Lower lobe of right lung (tissue), 2 donors: Measurements from ENCODE around the gene DACT3. TPM values are rescaled to one million over a fixed set of nuclear protein-coding genes. Genes with fewer than 3 reads are reported as not detected.

Source experiments
- ATAC-seq, 2 donors: fragments of 200-7000 bp; cut with Tn5 transposase; one replicate each; pipeline ENCODE4 v1.9.1; 2020 to 2022; ENCODE audit warnings: mild to moderate bottlenecking in 2 of 2, moderate library complexity in 2 of 2
- DNase-seq: peaks from one replicate; pipeline ENCODE4 v3.0.0-alpha.2; 2020
- H3K27ac ChIP-seq: fragments of 200-600 bp; one replicate; pipeline ENCODE4 v1.8.0; 2022
- H3K27me3 ChIP-seq: fragments of 200-600 bp; one replicate; pipeline ENCODE4 v1.8.0; 2022; ENCODE audit warnings: low read depth
- H3K36me3 ChIP-seq: fragments of 200-600 bp; one replicate; pipeline ENCODE4 v1.8.0; 2022; ENCODE audit warnings: mild to moderate bottlenecking
- H3K4me1 ChIP-seq: fragments of 200-600 bp; one replicate; pipeline ENCODE4 v1.8.0; 2022
- H3K4me3 ChIP-seq: fragments of 200-600 bp; one replicate; pipeline ENCODE4 v1.8.0; 2022; ENCODE audit warnings: mild to moderate bottlenecking
- H3K9me3 ChIP-seq: fragments of 200-600 bp; one replicate; pipeline ENCODE4 v1.8.0; 2022
- CTCF ChIP-seq: fragments of 200-600 bp; IDR thresholded peaks from one replicate; pipeline ENCODE4 v1.8.0; 2022; ENCODE audit warnings: antibody characterized with exemption, mild to moderate bottlenecking
- intact Hi-C: fragments of 100-400 bp; cut with DNase I; formaldehyde crosslinking; loops from one replicate; pipeline ENCODE4 v1.11.0; 2022
- microRNA-seq: library from miRNA; unstranded; fragments of <30 nt; microRNA quantifications from one replicate; pipeline ENCODE4 v1.2.0, GENCODE V29; 2020; ENCODE audit warnings: borderline number of aligned reads
- total RNA-seq: library from RNA; stranded (reverse); fragmentation: NEBNext Ultra II Directional; extraction: Animal tissue kit (Norgen Biotek cat#: 25700); gene quantifications from one replicate; pipeline ENCODE4 v1.2.1, GENCODE V29; 2021
- donor health status: DM: no; HTN: yes; CAD: no; lungs with severe emphysema.

DACT3 gene
- total RNA-seq, 1 donor from 2014 or later, result 4.9 TPM

DNA sequence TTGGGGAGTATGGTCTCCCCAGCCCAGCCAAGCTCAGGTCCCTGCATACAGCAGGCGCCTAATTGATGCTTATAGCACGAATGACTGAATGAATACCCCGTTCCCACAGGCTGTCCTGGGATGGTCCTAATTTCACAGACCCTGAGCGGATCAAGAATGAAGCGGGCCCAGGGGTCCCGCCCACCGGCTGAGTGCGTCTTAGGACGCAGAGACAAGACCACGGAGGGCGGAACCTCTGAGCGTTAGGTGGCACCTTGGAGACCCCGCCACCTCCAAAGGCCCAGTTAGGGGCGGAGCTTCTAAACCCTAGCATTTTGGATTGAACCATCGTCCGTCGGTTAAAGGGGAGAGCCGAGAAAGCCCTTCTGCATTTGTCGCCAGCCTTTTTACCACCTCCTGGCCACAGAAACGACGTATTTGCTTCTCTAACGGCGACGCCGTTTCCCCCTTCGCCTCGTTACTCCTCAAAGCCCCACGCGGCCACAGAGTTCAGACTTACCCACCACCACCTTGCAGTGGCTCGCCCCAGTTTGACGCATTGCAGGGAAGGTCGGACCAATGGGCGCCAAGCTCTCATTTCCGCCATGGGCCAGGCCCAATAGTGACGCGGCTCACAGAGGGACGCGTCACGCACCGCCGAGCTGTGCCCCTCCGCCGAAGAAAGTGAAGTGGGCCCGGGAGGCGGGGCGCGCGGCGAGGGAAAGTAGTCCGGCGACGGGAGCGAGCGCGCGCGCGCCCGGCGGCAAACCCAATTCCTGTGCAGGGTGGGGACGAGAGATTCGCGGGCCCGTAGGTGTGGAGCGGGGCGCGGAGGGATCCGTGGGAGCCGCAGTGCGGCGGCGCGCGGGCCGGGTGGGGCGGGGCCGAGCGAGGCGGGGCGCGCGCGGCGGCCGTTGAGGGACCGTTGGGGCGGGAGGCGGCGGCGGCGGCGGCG lies 60.3 kb downstream of the DACT3 start:
- intact Hi-C loops, result loop anchor here (10.0 kb wide), 1 partner anchor 64 kb away; the partner anchor contains the start of gene DACT3
- DNase-seq, result peak; percentile 96

DNA sequence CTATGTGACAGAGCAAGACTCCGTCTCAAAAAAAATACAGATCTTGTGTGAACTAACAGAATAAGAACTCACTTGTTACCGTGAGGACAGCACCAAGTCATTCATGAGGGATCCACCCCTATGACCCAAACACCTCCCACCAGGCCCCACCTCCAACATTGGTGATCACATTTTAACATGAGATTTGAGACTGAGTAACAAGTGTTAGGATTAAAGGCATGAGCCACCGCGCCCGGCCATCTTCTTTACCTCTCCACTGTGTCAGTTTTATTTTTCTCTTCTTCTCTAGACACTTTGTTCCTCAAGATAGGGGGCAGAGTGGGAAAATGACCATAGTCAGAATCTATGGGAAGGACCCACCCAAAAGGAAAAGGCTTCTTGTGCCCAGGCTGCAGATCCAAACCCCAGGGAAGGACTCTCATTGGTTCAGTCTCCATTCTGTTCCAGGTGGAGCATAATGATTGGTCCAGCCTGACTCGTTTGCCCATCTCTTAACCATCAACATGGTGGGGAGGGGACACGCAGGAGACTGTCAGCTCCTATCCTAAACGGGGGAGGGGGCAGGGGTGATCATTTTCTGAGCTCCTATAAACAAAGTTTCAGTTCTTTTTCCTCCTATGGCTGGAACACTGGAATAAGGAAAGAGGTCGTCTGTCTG lies 61.1 kb downstream of the DACT3 start:
- no peak for ATAC-seq
- no peak for DNase-seq
- intact Hi-C loops, result loop anchor here (10.0 kb wide), 1 partner anchor 65 kb away; the partner anchor contains the start of gene DACT3
- peak overlapping the region; percentile 99 for H3K27ac ChIP-seq
- TF ChIP-seq CTCF, result no peak
- no peaks in the 10 kb centered on the region for H3K36me3 ChIP-seq
- H3K4me1 ChIP-seq, result peaks cover 29% of the 10 kb centered on the region
- H3K27me3 ChIP-seq, result no peaks in the 10 kb centered on the region
- H3K9me3 ChIP-seq, result no peaks in the 10 kb centered on the region
- H3K4me3 ChIP-seq, result peak overlapping the region; percentile 100

More for the DNA sequence above, 60.3 kb downstream of the DACT3 start:
- peak overlapping the region; percentile 100 for H3K4me3 ChIP-seq
- H3K4me1 ChIP-seq, result peaks cover 29% of the 10 kb centered on the region
- H3K9me3 ChIP-seq, result no peaks in the 10 kb centered on the region
- H3K36me3 ChIP-seq, result peaks cover 4% of the 10 kb centered on the region
- ATAC-seq, result peak; percentile 96 to 97
- no peaks in the 10 kb centered on the region for H3K27me3 ChIP-seq
- no peak for TF ChIP-seq CTCF
- H3K27ac ChIP-seq, result peak overlapping the region; percentile 99

- no peak overlapping the region for H3K4me3 ChIP-seq
- H3K9me3 ChIP-seq, result no peaks in the 10 kb centered on the region
- no peak for TF ChIP-seq CTCF
- ATAC-seq, result no peak
- no peak overlapping the region for H3K27ac ChIP-seq
- no peaks in the 10 kb centered on the region for H3K27me3 ChIP-seq
- no peak for DNase-seq
- no peaks in the 10 kb centered on the region for H3K36me3 ChIP-seq
- peaks cover 21% of the 10 kb centered on the region for H3K4me1 ChIP-seq
- intact Hi-C loops, result no loop called here
Observed at GRCh38 chr19:46598372-46598917, 62.5 kb downstream of the DACT3 start.

Small RNA genes lying within 50 kb of the gene (microRNA-seq; reads per million reads assigned to microRNA genes)
- 2.0 reads per million for gene MIR320E

Other genes starting within 250 kb of the DACT3 start
- gene CCDC8, start 247.6 kb downstream of the DACT3 start, total RNA-seq, result 9.1 TPM
- gene PNMA8C, start 232.2 kb downstream of the DACT3 start, total RNA-seq, result 0.18 TPM
- 1.5 TPM for gene PNMA8A, start 189.6 kb downstream of the DACT3 start, total RNA-seq
- 1.5 TPM for gene PNMA8B, start 165.3 kb downstream of the DACT3 start, total RNA-seq
- 155 TPM for gene CALM3, start 59.9 kb downstream of the DACT3 start, total RNA-seq
- 6.9 TPM for gene PTGIR, start 36.1 kb downstream of the DACT3 start, total RNA-seq
- gene GNG8, start 25.0 kb downstream of the DACT3 start, total RNA-seq, result not detected
- 45.0 TPM for gene PRKD2, start 55.9 kb upstream of the DACT3 start, total RNA-seq
- 13.2 TPM for gene FKRP, start 84.9 kb upstream of the DACT3 start, total RNA-seq
- gene STRN4, start 85.3 kb upstream of the DACT3 start, total RNA-seq, result 69.1 TPM
- 120 TPM for gene SLC1A5, start 127.4 kb upstream of the DACT3 start, total RNA-seq
- gene AP2S1, start 189.7 kb upstream of the DACT3 start, total RNA-seq, result 120 TPM
- 61.6 TPM for gene ARHGAP35, start 199.8 kb upstream of the DACT3 start, total RNA-seq